ENCODE results near the gene TMSB4Y.

Gene TMSB4Y

GRCh38 chrY:13703568-13703968 is at the start of gene TMSB4Y:
TSS of gene TMSB4Y (plus strand) at chrY:13703899.
- ATAC-seq = peak; percentile 94
- H3K4me3 Mint-ChIP-seq = peak within 1 kb of the TSS; percentile 84
- DNase-seq (ENCODE audit: low spot score in 2 of 2) = peak; percentile 32 to 87
- H3K9me3 Mint-ChIP-seq = no peaks in the 10 kb centered on the region
- H3K36me3 Mint-ChIP-seq = peaks cover 14% of the 10 kb centered on the region
- H3K27ac Mint-ChIP-seq = peak within 1 kb of the TSS; percentile 98
- H3K4me1 Mint-ChIP-seq = peaks cover 9% of the 10 kb centered on the region

GRCh38 chrY:13664162-13664561 is 39.5 kb upstream of the TMSB4Y start:
- H3K9me3 Mint-ChIP-seq = no peaks in the 10 kb centered on the region
- no peaks in the 10 kb centered on the region for H3K36me3 Mint-ChIP-seq
- DNase-seq (ENCODE audit: low spot score in 2 of 2) (no peak), ATAC-seq (no peak)
- no peak overlapping the region for H3K27ac Mint-ChIP-seq
- H3K4me1 Mint-ChIP-seq = no peaks in the 10 kb centered on the region
- no peak overlapping the region for H3K4me3 Mint-ChIP-seq

- ATAC-seq (no peak), DNase-seq (ENCODE audit: low spot score in 2 of 2) (no peak)
- H3K36me3 Mint-ChIP-seq = no peaks in the 10 kb centered on the region
- H3K27ac Mint-ChIP-seq = no peak overlapping the region
- H3K4me3 Mint-ChIP-seq = no peak overlapping the region
- no peaks in the 10 kb centered on the region for H3K9me3 Mint-ChIP-seq
- H3K4me1 Mint-ChIP-seq = no peaks in the 10 kb centered on the region
Measured at GRCh38 chrY:13671122-13671521, 32.6 kb upstream of the TMSB4Y start.

GRCh38 chrY:13702276-13702675 is 1.4 kb upstream of the TMSB4Y start:
- H3K9me3 Mint-ChIP-seq = no peaks in the 10 kb centered on the region
- no peak overlapping the region for H3K27ac Mint-ChIP-seq
- peaks cover 14% of the 10 kb centered on the region for H3K36me3 Mint-ChIP-seq
- peaks cover 9% of the 10 kb centered on the region for H3K4me1 Mint-ChIP-seq
- DNase-seq (ENCODE audit: low spot score in 2 of 2) (peak in 1 of 2 donors; percentile 49), ATAC-seq (no peak)
- no peak overlapping the region for H3K4me3 Mint-ChIP-seq

- peak overlapping the region; percentile 84 for H3K4me3 Mint-ChIP-seq
- peaks cover 9% of the 10 kb centered on the region for H3K4me1 Mint-ChIP-seq
- peaks cover 14% of the 10 kb centered on the region for H3K36me3 Mint-ChIP-seq
- no peaks in the 10 kb centered on the region for H3K9me3 Mint-ChIP-seq
- ATAC-seq = peak; percentile 47
- peak in 1 of 2 donors; percentile 66 for DNase-seq (ENCODE audit: low spot score in 2 of 2)
- peak overlapping the region; percentile 98 for H3K27ac Mint-ChIP-seq
Measured at GRCh38 chrY:13704121-13704930, 627 bp downstream of the TMSB4Y start.

GRCh38 chrY:13705197-13705596 is 1.5 kb downstream of the TMSB4Y start:
- DNase-seq (ENCODE audit: low spot score in 2 of 2) = no peak
- no peak for ATAC-seq
- H3K36me3 Mint-ChIP-seq = peaks cover 14% of the 10 kb centered on the region
- no peaks in the 10 kb centered on the region for H3K9me3 Mint-ChIP-seq
- H3K4me3 Mint-ChIP-seq = peak overlapping the region; percentile 84
- H3K27ac Mint-ChIP-seq = peak overlapping the region; percentile 98
- H3K4me1 Mint-ChIP-seq = peaks cover 9% of the 10 kb centered on the region

GRCh38 chrY:13708038-13708437 is 4.3 kb downstream of the TMSB4Y start:
- peak; percentile 49 for ATAC-seq
- Mint-ChIP-seq H3K27ac (no peak overlapping the region), H3K9me3 (no peaks in the 10 kb centered on the region)

GRCh38 chrY:13718996-13719395 is 15.3 kb downstream of the TMSB4Y start:
- Mint-ChIP-seq H3K27ac (no peak overlapping the region), H3K36me3 (no peaks in the 10 kb centered on the region), H3K4me3 (no peak overlapping the region), H3K4me1 (no peaks in the 10 kb centered on the region), H3K9me3 (peaks cover 7% of the 10 kb centered on the region)
- no peak for DNase-seq (ENCODE audit: low spot score in 2 of 2)
- ATAC-seq = no peak

More at GRCh38 chrY:13708038-13708437, 4.3 kb downstream of the TMSB4Y start:
- Mint-ChIP-seq H3K4me1 (peaks cover 9% of the 10 kb centered on the region), H3K4me3 (no peak overlapping the region), H3K36me3 (peaks cover 11% of the 10 kb centered on the region)
- DNase-seq (ENCODE audit: low spot score in 2 of 2) = no peak

- no peak for DNase-seq (ENCODE audit: low spot score in 2 of 2)
- H3K27ac Mint-ChIP-seq = no peak overlapping the region
- H3K36me3 Mint-ChIP-seq = no peaks in the 10 kb centered on the region
- H3K4me1 Mint-ChIP-seq = no peaks in the 10 kb centered on the region
- ATAC-seq = no peak
- no peaks in the 10 kb centered on the region for H3K9me3 Mint-ChIP-seq
- H3K4me3 Mint-ChIP-seq = no peak overlapping the region
Measured at GRCh38 chrY:13729517-13729916, 25.8 kb downstream of the TMSB4Y start.

GRCh38 chrY:13738618-13739017 is 34.9 kb downstream of the TMSB4Y start:
- Mint-ChIP-seq H3K36me3 (no peaks in the 10 kb centered on the region), H3K9me3 (no peaks in the 10 kb centered on the region), H3K4me3 (no peak overlapping the region), H3K4me1 (no peaks in the 10 kb centered on the region), H3K27ac (no peak overlapping the region)
- ATAC-seq (no peak), DNase-seq (ENCODE audit: low spot score in 2 of 2) (peak in 1 of 2 donors; percentile 56)

- Mint-ChIP-seq H3K4me3 (peak overlapping the region; percentile 68), H3K36me3 (no peaks in the 10 kb centered on the region), H3K27ac (peak overlapping the region; percentile 83), H3K9me3 (no peaks in the 10 kb centered on the region), H3K4me1 (peaks cover 10% of the 10 kb centered on the region)
- peak in 1 of 2 donors; percentile 78 for DNase-seq (ENCODE audit: low spot score in 2 of 2)
- peak; percentile 88 for ATAC-seq
Measured at GRCh38 chrY:13751289-13752071, 47.8 kb downstream of the TMSB4Y start.

- Mint-ChIP-seq H3K27ac (no peak overlapping the region), H3K4me3 (no peak overlapping the region), H3K36me3 (no peaks in the 10 kb centered on the region), H3K4me1 (peaks cover 10% of the 10 kb centered on the region), H3K9me3 (no peaks in the 10 kb centered on the region)
- DNase-seq (ENCODE audit: low spot score in 2 of 2) = no peak
- peak; percentile 45 for ATAC-seq
Measured at GRCh38 chrY:13754661-13755060, 51.0 kb downstream of the TMSB4Y start.
